Endothelial cell of umbilical vein (primary cell): ENCODE measurements around the gene MS4A10.

Experiments used
- CTCF ChIP-seq, 2 donors: IDR thresholded peaks; 1 replicate in 1 of 2; 2 replicates in 1 of 2; pipeline ENCODE4 v1.5.1; 2011; ENCODE audit warnings: low read length in 2 of 2, mild to moderate bottlenecking in 2 of 2, moderate library complexity in 2 of 2, control low read depth in 1 of 2, inconsistent platforms in 1 of 2, low read depth in 1 of 2; ENCODE audit not compliant: insufficient read depth in 1 of 2; ENCODE audit errors: extremely low read depth in 1 of 2
- EZH2 ChIP-seq: IDR thresholded peaks from 2 replicates; pipeline ENCODE4 v1.6.1; 2012; ENCODE audit warnings: borderline replicate concordance, low read depth, mild to moderate bottlenecking, moderate library complexity, low read length, inconsistent platforms; ENCODE audit not compliant: severe bottlenecking
- JUN ChIP-seq: IDR thresholded peaks from 2 replicates; pipeline ENCODE4 v1.6.1; 2011; ENCODE audit warnings: borderline replicate concordance, low read depth; ENCODE audit not compliant: insufficient read length, insufficient read depth
- POLR2A ChIP-seq: IDR thresholded peaks from 2 replicates; pipeline ENCODE4 v1.6.1; 2012; ENCODE audit warnings: low read depth, mild to moderate bottlenecking, control low read depth, low read length
- POLR2AphosphoS5 ChIP-seq: IDR thresholded peaks from 2 replicates; pipeline ENCODE4 v1.6.1; 2012; ENCODE audit warnings: low read depth, mild to moderate bottlenecking, control low read depth, low read length, moderate library complexity; ENCODE audit not compliant: insufficient read depth

GRCh38 chr11:60776167-60776566 is 9.0 kb upstream of the MS4A10 start:
- no peak for TF ChIP-seq CTCF (IDR thresholded peaks at IDR 0.05; ENCODE audit: extremely low read depth in 1 of 2, insufficient read depth in 1 of 2, low read depth in 1 of 2, low read length in 2 of 2)
- no peak for TF ChIP-seq POLR2AphosphoS5
- TF ChIP-seq EZH2 = no peak
- no peak for TF ChIP-seq POLR2A
- no peak for TF ChIP-seq JUN
